Kasumi-1 (cell line): ENCODE data around the gene NPR2.

Source experiments
- DNase-seq, 2 experiments: peaks; one replicate each; lab custom pipeline; 2025; lab: John Stamatoyannopoulos, UW

The NPR2 gene

GRCh38 chr9:35791297-35791921 lies at the start of gene NPR2:
NPR2 (plus strand) TSS chr9:35791591; CDS start chr9:35792409, 818 bp downstream.
- no peak for DNase-seq

GRCh38 chr9:35741740-35742139 lies 49.7 kb upstream of the NPR2 start:
- no peak for DNase-seq

- peak in 1 of 2 experiments; percentile 27 for DNase-seq
Measured at GRCh38 chr9:35743452-35743851, 47.9 kb upstream of the NPR2 start.

DNA sequence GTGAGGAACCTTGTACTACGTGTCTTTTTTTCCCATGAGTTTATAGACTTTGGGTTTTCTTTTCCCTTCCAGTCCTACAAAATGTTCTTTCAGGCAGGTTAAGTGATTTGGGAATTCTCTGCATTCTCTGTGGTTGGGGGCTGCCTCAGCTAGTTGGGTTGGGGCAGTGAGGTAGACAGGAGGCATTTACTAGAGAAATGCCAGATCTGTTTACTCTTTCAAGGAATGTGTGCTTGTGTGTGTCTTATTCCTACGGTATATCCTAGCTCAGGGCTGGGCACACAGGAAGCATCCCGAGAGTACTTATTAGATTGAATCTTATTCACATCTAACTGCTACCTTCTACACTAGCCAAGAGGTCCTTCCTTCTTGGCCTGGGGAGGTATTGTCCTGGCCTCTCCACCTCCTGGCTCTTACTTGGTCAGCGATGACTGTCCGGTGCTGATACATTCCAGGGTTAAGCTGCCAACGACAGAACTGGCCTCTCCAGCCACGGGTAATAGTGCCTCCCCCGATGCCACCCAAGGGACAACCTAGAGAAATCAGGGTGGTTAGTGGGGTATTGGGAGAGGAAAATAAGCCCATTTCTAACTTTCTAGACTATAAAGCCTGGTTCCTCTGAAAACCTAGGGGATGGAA lies 47.4 kb upstream of the NPR2 start:
- no peak for DNase-seq

- no peak for DNase-seq
Measured at GRCh38 chr9:35745569-35745968, 45.8 kb upstream of the NPR2 start.

DNA sequence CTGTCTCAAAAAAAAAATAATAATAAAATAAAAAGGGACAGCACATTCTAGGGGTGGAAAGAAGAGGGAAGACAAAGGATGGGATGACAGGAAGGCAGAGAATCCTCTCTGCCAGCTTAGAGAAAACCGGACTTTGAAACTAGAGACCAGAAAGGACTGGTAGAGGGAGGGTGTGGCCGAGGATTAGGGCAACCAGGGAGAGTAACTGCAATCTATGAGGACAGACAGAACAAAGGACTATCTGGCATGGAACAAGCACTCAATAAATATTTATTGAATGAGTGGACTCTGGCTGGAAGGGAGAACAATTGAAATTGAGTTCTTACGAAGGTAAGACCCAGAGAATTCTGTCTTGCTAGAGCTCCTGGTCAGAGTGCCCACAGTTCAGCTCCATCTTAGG lies 44.8 kb upstream of the NPR2 start:
- no peak for DNase-seq

GRCh38 chr9:35748242-35748857 lies 43.0 kb upstream of the NPR2 start:
- no peak for DNase-seq

DNA sequence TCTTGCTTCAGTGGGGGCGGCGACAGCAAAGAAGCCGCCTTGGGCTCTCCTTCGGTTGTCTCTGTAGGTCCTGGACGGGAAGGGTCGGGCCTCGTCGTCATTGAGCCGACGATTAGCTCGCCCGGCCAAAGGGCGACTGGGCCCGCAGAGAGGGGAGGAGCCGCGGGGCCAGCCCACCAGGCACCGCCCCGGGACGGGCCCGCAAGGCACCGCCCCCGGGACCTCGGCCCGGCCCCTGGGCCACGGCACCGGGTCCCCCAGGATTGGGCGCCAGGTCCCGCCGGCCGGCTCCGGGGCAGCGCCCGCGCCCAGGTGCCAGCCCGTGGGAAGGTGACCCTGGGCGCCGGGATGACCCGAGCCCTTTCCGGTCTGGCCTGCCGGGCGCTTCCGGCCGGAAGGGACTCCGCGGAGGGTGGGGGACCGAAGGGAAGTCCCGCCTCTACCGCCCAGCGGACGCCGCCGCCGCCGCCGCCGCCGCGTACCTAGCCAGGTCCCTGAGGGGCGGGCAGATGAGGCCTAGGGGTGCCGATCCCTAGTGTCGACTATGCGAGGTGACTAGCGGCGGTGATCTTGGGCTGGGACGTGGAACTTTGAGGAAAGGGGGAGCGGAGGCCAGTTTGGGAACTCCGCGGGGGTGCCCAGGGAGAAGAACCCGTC lies 42.4 kb upstream of the NPR2 start, which contains the start of the genes GBA2 and RGP1:
Gene GBA2, minus strand, starts transcription at position 371 of the 657 bp plus-strand sequence. CDS start 524 bp downstream, outside the sequence.
Gene RGP1, plus strand, starts transcription at position 430 of the 657 bp plus-strand sequence. CDS start 469 bp downstream, outside the sequence.
- DNase-seq: peak; percentile 43 to 54

GRCh38 chr9:35749515-35750255 lies 41.7 kb upstream of the NPR2 start:
- peak in 1 of 2 experiments; percentile 17 for DNase-seq

GRCh38 chr9:35750256-35750531 lies 41.2 kb upstream of the NPR2 start:
- DNase-seq: no peak

GRCh38 chr9:35753466-35753865 lies 37.9 kb upstream of the NPR2 start:
- no peak for DNase-seq

GRCh38 chr9:35754264-35754663 lies 37.1 kb upstream of the NPR2 start, which contains the start of gene MSMP:
MSMP (minus strand) TSS chr9:35754276; CDS start chr9:35754129, 147 bp downstream.
- DNase-seq: no peak

DNA sequence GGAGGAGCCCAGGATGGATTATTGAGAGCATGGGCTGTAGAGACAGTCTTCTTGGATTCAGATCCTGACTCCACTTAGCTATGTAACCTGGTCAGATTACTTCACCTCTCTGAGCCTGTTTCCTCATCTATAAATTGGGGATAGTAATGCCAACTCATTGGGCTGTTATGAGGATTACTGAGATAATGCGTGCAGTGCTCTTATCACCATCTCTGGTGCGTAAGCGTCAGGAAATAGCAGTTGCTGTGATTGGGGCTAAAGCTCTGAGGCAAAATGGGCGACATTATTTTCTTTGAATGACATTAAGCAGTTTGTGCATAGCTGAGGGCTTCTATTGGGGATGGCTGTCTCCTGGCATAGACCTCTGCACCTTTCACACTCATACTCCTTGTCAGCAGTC lies 36.3 kb upstream of the NPR2 start:
- DNase-seq: no peak

DNA sequence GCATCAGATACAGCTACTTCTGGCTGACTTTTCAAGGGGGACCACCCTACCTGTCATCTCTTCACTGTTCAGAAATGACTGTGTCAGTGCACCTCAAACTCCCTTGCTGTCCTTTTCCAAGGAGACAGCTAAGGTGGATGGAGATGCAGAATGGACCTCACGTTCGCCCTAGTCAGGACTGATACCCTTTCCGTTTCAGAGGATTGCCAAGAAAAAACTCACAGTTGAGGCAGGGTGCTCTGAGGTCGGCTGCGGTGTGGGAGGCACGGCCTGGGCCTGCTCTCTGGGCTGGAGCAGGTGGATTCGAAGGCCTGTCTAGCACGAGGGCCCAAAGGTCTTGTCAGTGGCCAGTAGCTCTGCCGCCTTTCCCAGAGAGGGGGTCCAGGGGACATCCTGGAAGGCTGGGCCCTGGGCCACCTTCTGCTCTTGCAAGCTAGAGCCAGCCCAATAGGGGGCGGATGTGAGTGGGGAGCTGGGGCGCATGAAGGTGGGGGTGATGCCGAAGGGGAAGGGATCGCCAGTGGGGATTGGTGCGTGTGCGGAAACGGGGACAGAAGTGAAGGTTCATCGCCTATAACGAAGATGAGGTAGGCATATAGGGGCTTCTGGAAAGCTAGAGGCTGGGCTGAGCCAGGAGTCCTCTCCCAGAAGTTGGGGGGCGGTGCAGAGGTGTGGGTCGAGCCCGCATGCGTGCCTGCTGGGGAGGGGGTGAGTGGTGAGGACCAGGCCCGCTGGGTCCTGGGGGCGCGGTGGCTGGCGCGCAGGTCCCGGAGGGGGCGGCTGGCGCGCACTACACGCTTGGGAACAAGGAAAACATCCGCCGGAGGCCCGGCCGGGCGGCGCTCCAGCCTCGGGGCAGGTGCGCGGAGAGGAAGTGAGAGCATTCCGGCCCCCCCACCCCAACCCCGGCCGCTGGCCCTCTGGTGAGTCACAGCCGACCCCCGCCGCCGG lies 34.8 kb upstream of the NPR2 start:
- DNase-seq: peak; percentile 73

DNA sequence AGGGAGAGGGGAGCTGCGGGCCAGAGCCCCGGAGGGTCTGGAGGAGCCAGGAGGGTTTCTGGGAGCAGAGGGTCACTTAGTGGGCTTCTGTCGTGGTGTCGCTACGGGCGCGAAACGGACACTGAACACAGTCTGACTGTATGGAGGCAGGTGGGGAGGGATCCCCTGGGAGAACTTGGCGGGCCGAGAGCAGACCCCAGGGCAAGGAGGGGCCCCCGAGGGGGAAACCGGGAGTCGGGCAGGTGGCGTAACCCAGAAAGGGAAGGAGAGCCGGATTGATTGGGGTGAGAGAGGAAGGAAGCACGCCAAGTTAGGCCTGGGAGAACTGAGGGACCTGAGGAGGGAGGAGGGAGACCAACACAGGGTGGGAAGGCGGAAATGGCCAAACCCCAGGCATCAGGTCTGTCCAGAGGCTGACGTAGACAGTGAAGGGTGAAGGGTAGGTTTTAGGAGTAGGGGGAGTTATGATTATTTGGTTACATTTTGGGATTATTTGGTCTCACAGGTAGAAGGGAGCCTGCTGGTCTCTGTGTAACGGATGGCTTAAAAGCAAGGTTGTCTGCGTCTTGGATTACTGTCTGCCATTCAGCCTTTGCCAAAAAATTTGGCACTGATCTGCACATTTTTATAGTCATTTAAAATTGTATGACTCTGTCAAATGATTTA lies 34.0 kb upstream of the NPR2 start:
- DNase-seq: peak; percentile 38 to 61

- DNase-seq: no peak
Measured at GRCh38 chr9:35757892-35758275, 33.5 kb upstream of the NPR2 start.

GRCh38 chr9:35758475-35759050 lies 32.8 kb upstream of the NPR2 start:
- DNase-seq: peak in 1 of 2 experiments; percentile 9

DNA sequence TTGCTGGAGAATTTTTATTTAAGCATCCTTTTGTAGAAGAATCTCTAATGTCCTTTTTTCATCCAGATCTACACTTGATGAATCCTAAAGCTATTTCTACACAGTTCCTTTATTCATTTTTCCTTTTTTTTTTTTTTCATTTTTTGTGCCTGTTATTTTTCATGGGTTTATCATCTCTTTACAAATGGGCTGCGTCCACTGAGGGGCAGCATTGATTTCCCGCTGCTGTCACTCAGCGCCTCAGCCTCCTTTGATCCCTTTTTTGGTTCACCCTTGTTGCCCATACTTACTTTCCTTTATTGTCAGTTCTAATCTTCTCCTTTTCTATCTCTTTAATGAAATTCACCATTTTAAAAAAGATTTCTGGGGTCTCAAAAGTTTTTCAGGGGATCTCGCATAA lies 31.6 kb upstream of the NPR2 start:
- no peak for DNase-seq

GRCh38 chr9:35760651-35761050 lies 30.7 kb upstream of the NPR2 start:
- DNase-seq: no peak

DNA sequence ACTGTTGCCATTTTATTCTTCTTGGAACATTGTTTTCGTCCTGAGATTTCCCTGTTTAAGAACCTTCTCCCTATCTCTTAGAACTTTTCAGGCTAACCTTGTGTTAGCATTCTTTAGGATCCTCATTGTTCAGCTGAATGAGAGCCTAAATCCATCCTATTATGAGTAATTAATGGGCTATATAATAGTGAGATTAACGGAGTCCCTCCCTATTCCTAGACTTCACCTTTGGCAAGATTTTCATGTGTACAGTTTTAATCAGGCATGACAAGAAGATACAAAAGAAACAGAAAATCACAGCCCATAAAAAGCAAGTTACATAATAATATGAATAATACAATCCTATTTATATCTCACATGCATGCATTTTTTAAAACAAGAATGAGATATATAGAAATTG lies 28.2 kb upstream of the NPR2 start:
- DNase-seq: no peak
